ENCODE measurements around the gene SV2A. TPM values are rescaled to one million over a fixed set of nuclear protein-coding genes. Genes with fewer than 3 reads are reported as not detected.
"Not testable (repeated sequence)": the region's sequence is repeated elsewhere in the genome, so short reads cannot be mapped to it uniquely, and the experiment has no call there.

SV2A gene
- total RNA-seq, 3 donors from 2014 or later: 0.69 to 7.6 (median 1.7) TPM

DNA sequence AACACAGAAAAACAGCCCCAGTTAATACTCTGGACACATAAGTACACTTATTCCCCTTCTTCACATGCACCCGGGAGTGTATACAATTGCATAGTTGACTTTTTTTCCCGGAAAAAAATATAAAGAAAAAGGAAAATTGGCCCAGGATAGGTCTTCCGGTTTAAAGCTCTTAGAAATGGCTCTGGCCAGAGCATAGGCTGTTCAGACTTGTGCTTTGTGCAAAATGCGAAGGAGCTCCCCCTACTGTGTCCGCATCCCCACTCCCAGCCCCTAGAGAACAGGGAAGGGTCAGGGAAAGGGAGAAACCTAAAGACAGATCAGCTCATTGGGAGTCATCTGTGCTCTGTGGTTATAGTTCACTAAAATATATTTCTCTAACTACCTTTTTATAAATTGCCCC is 24.6 kb upstream of the SV2A start:
- peaks cover 4% of the 10 kb centered on the region for H3K36me3 ChIP-seq (ENCODE audit: low read depth)
- no peaks in the 10 kb centered on the region for H3K9me3 ChIP-seq
- H3K4me1 ChIP-seq (ENCODE audit: low read depth): peaks cover 25% of the 10 kb centered on the region
- DNase-seq: peak in 2 of 3 donors; percentile 56 to 59
- intact Hi-C loops (cut with DNase I, micrococcal nuclease): no loop called here
- TF ChIP-seq CTCF (IDR thresholded peaks at IDR 0.05): no peak
- H3K4me3 ChIP-seq: no peak overlapping the region
- peak; percentile 31 for ATAC-seq

DNA sequence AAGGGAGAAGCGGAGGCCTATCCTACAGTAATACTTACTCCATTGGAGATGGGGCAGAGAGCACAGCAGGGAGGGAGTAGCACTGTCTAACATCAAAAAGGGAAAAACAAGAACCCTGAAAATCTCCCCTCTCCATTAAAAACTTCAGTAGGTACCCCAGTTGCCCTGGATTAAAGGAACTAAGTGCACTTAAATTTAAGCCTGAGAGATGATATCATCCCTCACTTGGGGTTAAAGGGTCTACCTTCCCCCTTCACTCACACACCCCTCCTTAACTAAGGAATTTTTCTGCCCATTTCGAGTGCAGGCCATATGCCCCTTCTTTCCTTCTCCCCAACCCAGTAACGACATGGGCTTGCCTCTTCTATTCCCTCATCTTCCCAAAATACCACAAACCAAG is 22.8 kb upstream of the SV2A start:
- no peak for DNase-seq
- no peaks in the 10 kb centered on the region for H3K36me3 ChIP-seq (ENCODE audit: low read depth)
- intact Hi-C loops (cut with DNase I, micrococcal nuclease): no loop called here
- TF ChIP-seq CTCF (IDR thresholded peaks at IDR 0.05): no peak
- no peak for ATAC-seq
- peaks cover 25% of the 10 kb centered on the region for H3K4me1 ChIP-seq (ENCODE audit: low read depth)
- no peaks in the 10 kb centered on the region for H3K9me3 ChIP-seq
- no peak overlapping the region for H3K4me3 ChIP-seq

DNA sequence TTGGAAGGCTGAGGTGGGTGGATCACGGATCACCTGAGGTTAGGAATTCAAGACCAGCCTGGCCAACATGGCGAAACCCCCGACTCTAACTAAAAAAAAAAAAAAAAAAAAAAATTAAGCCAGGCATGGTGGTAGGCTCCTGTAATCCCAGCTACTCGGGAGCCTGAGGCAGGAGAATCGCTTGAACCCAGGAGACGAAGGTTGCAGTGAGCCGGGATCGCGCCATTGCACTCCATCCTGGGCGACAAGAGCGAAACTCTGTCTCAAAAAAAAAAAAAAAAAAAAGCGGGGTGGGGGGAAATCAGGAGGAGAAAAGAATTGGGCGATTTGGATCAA is 21.0 kb upstream of the SV2A start:
- H3K36me3 ChIP-seq (ENCODE audit: low read depth); intact Hi-C loops (cut with DNase I, micrococcal nuclease); H3K9me3 ChIP-seq; ATAC-seq; H3K4me3 ChIP-seq: not testable (repeated sequence)
- DNase-seq: peak in 1 of 3 donors; percentile 54
- H3K4me1 ChIP-seq (ENCODE audit: low read depth): peaks cover 33% of the 10 kb centered on the region

DNA sequence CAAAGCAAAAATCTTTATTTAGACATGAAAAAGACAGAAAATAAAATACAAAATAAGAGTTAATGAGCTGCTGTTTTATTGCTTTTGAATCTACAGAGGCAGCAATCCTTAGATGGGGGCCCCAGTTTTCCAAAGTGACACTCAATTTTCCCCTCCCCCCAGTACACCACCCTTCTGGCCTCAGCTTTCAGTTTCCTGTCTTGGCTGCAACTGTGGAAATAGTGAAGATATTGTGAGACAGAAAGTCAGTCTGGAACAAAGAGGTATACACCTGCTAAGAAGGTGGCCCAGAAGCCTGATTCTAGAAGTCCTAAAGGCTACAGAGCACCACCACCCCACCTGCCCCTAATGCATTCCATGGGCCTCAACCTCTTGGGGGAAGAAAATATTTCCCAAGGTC is 20.1 kb upstream of the SV2A start:
- TF ChIP-seq CTCF (IDR thresholded peaks at IDR 0.05): no peak
- Histone ChIP-seq H3K4me1 (ENCODE audit: low read depth) (peaks cover 39% of the 10 kb centered on the region), H3K4me3 (no peak overlapping the region), H3K36me3 (ENCODE audit: low read depth) (no peaks in the 10 kb centered on the region), H3K9me3 (no peaks in the 10 kb centered on the region)
- ATAC-seq (no peak), DNase-seq (no peak)
- intact Hi-C loops (cut with DNase I, micrococcal nuclease): no loop called here

GRCh38 chr1:149936992-149937705 is 19.5 kb upstream of the SV2A start:
- H3K4me3 ChIP-seq: peak overlapping the region; percentile 46
- H3K9me3 ChIP-seq: no peaks in the 10 kb centered on the region
- DNase-seq (peak in 2 of 3 donors; percentile 56 to 79), ATAC-seq (peak; percentile 61)
- peaks cover 35% of the 10 kb centered on the region for H3K4me1 ChIP-seq (ENCODE audit: low read depth)
- intact Hi-C loops (cut with DNase I, micrococcal nuclease): no loop called here
- no peaks in the 10 kb centered on the region for H3K36me3 ChIP-seq (ENCODE audit: low read depth)
- no peak for TF ChIP-seq CTCF (IDR thresholded peaks at IDR 0.05)

DNA sequence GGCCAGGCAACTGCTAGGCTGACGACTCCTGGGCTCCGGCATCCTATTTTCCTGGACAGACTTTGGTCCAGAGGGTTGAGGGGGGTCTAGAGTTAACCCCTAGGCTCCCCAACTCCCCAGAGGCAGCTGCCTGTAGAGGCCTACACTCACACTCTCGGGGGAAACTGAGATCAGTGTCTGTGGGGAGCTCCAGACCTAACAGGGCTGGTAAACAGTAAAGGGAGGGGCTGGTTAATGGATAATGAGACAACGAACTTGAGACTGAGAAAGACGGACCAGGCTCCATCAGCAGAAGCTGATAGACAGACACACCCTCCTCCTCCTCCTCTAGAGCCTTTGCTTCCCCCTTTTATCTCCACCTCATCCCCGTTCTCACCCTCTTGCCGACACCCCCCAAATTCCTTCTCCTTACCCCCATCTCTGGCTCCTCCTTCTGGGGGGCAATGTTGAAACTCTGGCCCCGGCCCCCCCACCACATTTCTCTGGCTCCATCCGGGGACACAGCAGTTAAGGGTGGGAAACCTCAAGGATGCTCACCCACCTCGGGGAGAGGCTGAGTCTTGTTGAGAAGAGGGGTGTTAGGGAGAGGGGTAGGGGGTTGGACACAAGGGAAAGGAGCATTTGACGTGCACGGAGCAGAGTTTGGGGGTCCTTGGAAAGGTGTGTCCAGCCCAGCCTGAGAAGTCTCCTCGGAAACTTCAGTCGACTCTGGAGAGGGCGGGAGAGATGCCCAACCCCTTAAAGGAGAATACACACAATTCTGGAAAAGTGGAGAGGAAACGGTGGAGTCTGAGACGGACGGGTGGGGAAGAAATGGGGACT is 18.7 kb upstream of the SV2A start, which contains the start of gene MTMR11:
Gene MTMR11 (minus strand): TSS at position 710 of the 822 bp plus-strand sequence. CDS start 232 bp downstream, at position 478.
- ATAC-seq: peak; percentile 73
- peak in 2 of 3 donors; percentile 67 to 83 for DNase-seq
- TF ChIP-seq CTCF (IDR thresholded peaks at IDR 0.05): no peak
- H3K36me3 ChIP-seq (ENCODE audit: low read depth): no peaks in the 10 kb centered on the region
- intact Hi-C loops (cut with DNase I, micrococcal nuclease): no loop called here
- peaks cover 36% of the 10 kb centered on the region for H3K4me1 ChIP-seq (ENCODE audit: low read depth)
- no peaks in the 10 kb centered on the region for H3K9me3 ChIP-seq
- peak within 1 kb of the TSS; percentile 46 for H3K4me3 ChIP-seq

Measured in mucosa of descending colon (tissue), 3 donors.